Activated B cell treated with CpG ODN at 0.5 μM for 24 hours (primary cell): ENCODE data around the gene SPEM2. TPM values are rescaled to one million over a fixed set of nuclear protein-coding genes. Genes with fewer than 3 reads are reported as not detected.

ENCODE experiments used
- ATAC-seq: fragments of 200-7000 bp; cut with Tn5 transposase; one replicate; pipeline ENCODE4 v1.10.0; 2021; ENCODE audit warnings: low read depth, mild to moderate bottlenecking, moderate library complexity
- CTCF ChIA-PET: fragments of 350-600 bp; sonication (Branson Sonifier 250); formaldehyde crosslinking; loops from one replicate; lab custom pipeline; 2021; ENCODE audit warnings: antibody characterized with exemption; lab: Charles Lee
- POLR2A ChIA-PET: fragments of 350-600 bp; sonication (Branson Sonifier 250); formaldehyde crosslinking; loops from one replicate; lab custom pipeline; 2021; ENCODE audit warnings: antibody characterized with exemption; lab: Charles Lee
- DNase-seq: peaks from one replicate; pipeline ENCODE4 v3.0.0; 2022
- H3K27ac Mint-ChIP-seq: one replicate; pipeline ENCODE4 v1.8.0; 2020; ENCODE audit warnings: mixed read lengths
- H3K27me3 Mint-ChIP-seq: one replicate; pipeline ENCODE4 v1.8.0; 2021; ENCODE audit warnings: mixed read lengths
- H3K36me3 Mint-ChIP-seq: one replicate; pipeline ENCODE4 v1.8.0; 2021; ENCODE audit warnings: low read depth, mixed read lengths
- H3K4me1 Mint-ChIP-seq: one replicate; pipeline ENCODE4 v1.8.0; 2021; ENCODE audit warnings: mixed read lengths
- H3K4me3 Mint-ChIP-seq: one replicate; pipeline ENCODE4 v1.8.0; 2020; ENCODE audit warnings: mild to moderate bottlenecking, mixed read lengths
- H3K9me3 Mint-ChIP-seq: one replicate; pipeline ENCODE4 v1.8.0; 2020; ENCODE audit warnings: mixed read lengths
- intact Hi-C: fragments of 100-400 bp; cut with micrococcal nuclease; formaldehyde crosslinking; loops from one replicate; pipeline ENCODE4 v1.15.1; 2024
- total RNA-seq: library from RNA; stranded (reverse); gene quantifications from 2 replicates; pipeline ENCODE4 v1.2.3, GENCODE V29; 2022
- TF ChIP-seq, protein P1 (sequence below): fragments of 200-600 bp; IDR thresholded peaks from one replicate; pipeline ENCODE4 v1.8.0; 2022; ENCODE audit warnings: antibody characterized with exemption, mild to moderate bottlenecking

Gene SPEM2
- total RNA-seq, 1 donor from 2014 or later: not detected

DNA sequence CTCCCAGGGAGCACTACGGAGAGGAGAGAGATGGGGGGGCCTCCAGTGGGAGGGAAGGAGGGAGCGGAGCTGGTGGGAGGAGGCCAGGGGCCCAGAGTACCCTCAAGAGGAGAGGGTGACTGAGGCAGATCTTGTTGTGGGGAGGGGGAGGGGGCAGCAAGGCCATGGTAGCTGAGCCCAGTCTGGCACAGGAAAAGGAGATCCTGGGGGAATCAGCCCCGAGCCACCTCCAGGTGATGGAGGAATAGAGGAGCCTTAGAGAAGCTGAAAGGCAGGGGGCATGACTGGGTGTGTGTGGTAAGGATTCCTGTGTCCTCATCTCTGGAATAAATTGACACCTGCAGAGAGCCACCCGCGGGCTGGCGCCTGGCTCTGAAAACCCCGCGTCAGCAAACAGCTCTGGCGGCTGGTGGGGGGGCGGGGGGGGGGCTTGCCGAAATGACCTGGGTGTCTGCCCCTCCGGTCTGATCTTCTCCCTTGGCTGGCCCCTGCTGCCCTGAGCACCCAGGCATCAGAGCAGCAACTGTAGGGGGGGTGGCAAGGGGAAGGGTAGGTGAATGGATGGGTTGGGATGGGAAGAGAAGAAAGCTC, 19.1 kb upstream of the SPEM2 start:
- TF ChIP-seq, protein P1, sequence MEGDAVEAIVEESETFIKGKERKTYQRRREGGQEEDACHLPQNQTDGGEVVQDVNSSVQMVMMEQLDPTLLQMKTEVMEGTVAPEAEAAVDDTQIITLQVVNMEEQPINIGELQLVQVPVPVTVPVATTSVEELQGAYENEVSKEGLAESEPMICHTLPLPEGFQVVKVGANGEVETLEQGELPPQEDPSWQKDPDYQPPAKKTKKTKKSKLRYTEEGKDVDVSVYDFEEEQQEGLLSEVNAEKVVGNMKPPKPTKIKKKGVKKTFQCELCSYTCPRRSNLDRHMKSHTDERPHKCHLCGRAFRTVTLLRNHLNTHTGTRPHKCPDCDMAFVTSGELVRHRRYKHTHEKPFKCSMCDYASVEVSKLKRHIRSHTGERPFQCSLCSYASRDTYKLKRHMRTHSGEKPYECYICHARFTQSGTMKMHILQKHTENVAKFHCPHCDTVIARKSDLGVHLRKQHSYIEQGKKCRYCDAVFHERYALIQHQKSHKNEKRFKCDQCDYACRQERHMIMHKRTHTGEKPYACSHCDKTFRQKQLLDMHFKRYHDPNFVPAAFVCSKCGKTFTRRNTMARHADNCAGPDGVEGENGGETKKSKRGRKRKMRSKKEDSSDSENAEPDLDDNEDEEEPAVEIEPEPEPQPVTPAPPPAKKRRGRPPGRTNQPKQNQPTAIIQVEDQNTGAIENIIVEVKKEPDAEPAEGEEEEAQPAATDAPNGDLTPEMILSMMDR: no peak
- Mint-ChIP-seq H3K27ac (no peak overlapping the region), H3K4me3 (peak overlapping the region; percentile 71), H3K27me3 (peaks cover 18% of the 10 kb centered on the region), H3K9me3 (no peaks in the 10 kb centered on the region), H3K36me3 (peaks cover 8% of the 10 kb centered on the region), H3K4me1 (peaks cover 16% of the 10 kb centered on the region)
- intact Hi-C loops: no loop called here
- ChIA-PET POLR2A (interaction anchor here (0.6 to 1.5 kb wide), 3 partner anchors 11 to 682 kb away, joined by 4 to 5 read pairs (median 5); partner anchors contain the start of gene PLSCR3), CTCF (no interaction called here)
- no peak for ATAC-seq
- DNase-seq: no peak

DNA sequence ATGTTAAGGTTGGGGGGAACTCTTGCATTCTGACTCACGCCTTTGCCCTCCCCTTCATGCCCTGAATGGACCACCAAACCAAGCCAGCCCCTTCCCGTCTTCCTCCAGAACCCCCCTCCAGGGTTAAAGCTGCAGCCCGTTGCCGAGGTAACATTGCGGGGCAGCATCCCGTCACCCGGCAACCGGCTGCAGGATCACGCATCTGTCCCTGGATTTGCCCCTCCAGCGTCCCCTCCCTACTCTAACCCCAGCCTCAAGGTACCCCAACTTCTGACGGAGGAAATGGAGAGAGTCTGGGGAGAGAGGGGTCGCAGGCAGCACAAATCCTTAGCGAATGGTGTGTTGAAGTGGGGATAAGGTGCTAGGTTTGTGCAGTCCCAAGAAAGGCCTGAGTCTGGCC, 18.3 kb upstream of the SPEM2 start:
- Mint-ChIP-seq H3K9me3 (no peaks in the 10 kb centered on the region), H3K36me3 (peaks cover 5% of the 10 kb centered on the region), H3K27ac (peak overlapping the region; percentile 46), H3K4me1 (peaks cover 16% of the 10 kb centered on the region), H3K27me3 (peaks cover 18% of the 10 kb centered on the region), H3K4me3 (no peak overlapping the region)
- POLR2A ChIA-PET: interaction anchor here (0.6 to 1.5 kb wide), 3 partner anchors 12 to 52 kb away, joined by 3 to 5 read pairs (median 5); partner anchors contain the start of genes PLSCR3 and TMEM95
- intact Hi-C loops: no loop called here
- TF ChIP-seq, protein P1: no peak
- no peak for DNase-seq
- ATAC-seq: no peak
- CTCF ChIA-PET: no interaction called here

DNA sequence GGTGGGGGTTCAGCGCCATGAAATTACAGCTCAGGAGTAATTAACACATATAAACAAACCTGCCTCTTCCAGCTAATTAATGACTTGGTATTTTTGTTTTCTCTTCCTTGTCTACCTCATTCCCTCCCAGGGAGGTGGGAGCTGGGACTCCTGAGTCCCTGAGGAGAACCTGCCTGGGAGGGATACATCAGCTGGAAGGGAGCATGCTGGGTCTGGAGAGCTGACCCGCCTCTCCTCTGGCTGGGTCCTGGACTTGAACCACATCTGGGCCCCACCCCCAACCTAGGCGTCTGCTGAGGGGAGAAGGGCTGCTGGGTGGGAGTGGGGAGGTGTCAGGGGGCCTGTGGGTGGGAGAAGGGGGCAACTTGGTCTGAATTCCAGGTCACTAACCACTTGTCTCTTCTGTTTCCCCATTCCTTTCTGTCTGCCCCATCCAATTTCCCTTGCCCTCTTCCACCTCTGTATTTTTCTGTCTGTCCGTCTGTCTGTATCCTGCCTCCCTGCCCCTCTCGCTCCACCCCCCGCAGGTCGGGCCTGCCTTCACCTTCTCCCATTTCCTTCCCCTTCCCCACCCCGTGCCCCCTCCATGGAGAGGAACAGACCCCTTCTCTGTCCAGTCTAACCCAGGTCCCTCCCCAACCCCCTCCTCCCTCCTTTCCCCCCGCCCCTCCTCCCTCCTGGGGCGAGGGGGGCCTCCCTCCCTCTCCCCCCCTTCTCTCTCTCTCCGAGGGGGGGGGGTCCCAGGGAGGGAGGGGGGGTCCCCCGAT, 17.7 kb upstream of the SPEM2 start, which contains the start of gene NLGN2:
Gene NLGN2 (plus strand): TSS at position 361 of the 767 bp plus-strand sequence. CDS start 411 bp downstream, outside the sequence.
- H3K27ac Mint-ChIP-seq: peak within 1 kb of the TSS; percentile 46
- no peak within 1 kb of the TSS for H3K4me3 Mint-ChIP-seq
- ChIA-PET CTCF (no interaction called here), POLR2A (interaction anchor here (0.6 to 1.4 kb wide), 2 partner anchors 16 to 53 kb away, joined by 3 to 5 read pairs; partner anchors contain the start of gene TMEM95)
- peaks cover 5% of the 10 kb centered on the region for H3K36me3 Mint-ChIP-seq
- TF ChIP-seq, protein P1: no peak
- H3K27me3 Mint-ChIP-seq: peaks cover 18% of the 10 kb centered on the region
- H3K4me1 Mint-ChIP-seq: peaks cover 16% of the 10 kb centered on the region
- no peak for ATAC-seq
- intact Hi-C loops: no loop called here
- DNase-seq: no peak
- no peaks in the 10 kb centered on the region for H3K9me3 Mint-ChIP-seq

DNA sequence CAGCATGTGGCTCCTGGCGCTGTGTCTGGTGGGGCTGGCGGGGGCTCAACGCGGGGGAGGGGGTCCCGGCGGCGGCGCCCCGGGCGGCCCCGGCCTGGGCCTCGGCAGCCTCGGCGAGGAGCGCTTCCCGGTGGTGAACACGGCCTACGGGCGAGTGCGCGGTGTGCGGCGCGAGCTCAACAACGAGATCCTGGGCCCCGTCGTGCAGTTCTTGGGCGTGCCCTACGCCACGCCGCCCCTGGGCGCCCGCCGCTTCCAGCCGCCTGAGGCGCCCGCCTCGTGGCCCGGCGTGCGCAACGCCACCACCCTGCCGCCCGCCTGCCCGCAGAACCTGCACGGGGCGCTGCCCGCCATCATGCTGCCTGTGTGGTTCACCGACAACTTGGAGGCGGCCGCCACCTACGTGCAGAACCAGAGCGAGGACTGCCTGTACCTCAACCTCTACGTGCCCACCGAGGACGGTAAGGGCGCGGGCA, 17.1 kb upstream of the SPEM2 start:
- DNase-seq (no peak), ATAC-seq (no peak)
- intact Hi-C loops: no loop called here

More for the DNA sequence above, 17.1 kb upstream of the SPEM2 start:
- no peak overlapping the region for H3K4me3 Mint-ChIP-seq
- TF ChIP-seq, protein P1: no peak
- no peaks in the 10 kb centered on the region for H3K9me3 Mint-ChIP-seq
- H3K27me3 Mint-ChIP-seq: peaks cover 18% of the 10 kb centered on the region
- H3K27ac Mint-ChIP-seq: no peak overlapping the region
- ChIA-PET CTCF (no interaction called here), POLR2A (interaction anchor here (1.4 kb wide), 1 partner anchor 27 kb away, joined by 4 read pairs; the partner anchor contains the start of gene TMEM102)
- peaks cover 10% of the 10 kb centered on the region for H3K4me1 Mint-ChIP-seq
- H3K36me3 Mint-ChIP-seq: peaks cover 5% of the 10 kb centered on the region
